ENCODE data around the gene MINK1. TPM values are rescaled to one million over a fixed set of nuclear protein-coding genes. Genes with fewer than 3 reads are reported as not detected.

The MINK1 gene
- total and polyA plus RNA-seq, 10 of the 15 experiments (the other 5 are each of a cell fraction or from before 2014, with no cell fraction given), result 0.08 to 55.6 (median 15.0) TPM

GRCh38 chr17:4895657-4896331, 62.7 kb downstream of the MINK1 start:
- no peak overlapping the region for H3K27ac ChIP-seq (ENCODE audit: control insufficient read depth, insufficient read depth)
- TSS peak; percentile 70 for BruUV-seq (replicated peaks)
- H4K20me1 ChIP-seq (ENCODE audit: control insufficient read depth, insufficient read depth), result no peaks in the 10 kb centered on the region
- H3K79me2 ChIP-seq (ENCODE audit: control insufficient read depth, insufficient read depth, low read length), result no peaks in the 10 kb centered on the region
- RAD21 ChIA-PET (ENCODE audit: unreplicated experiment), result no interaction called here
- no peak overlapping the region for H3K4me2 ChIP-seq (ENCODE audit: control insufficient read depth, insufficient read depth)
- ATAC-seq (no peak), FAIRE-seq (no peak), DNase-seq (ENCODE audit: low read depth, low spot score) (no peak)
- SMC1A ChIA-PET (ENCODE audit: uncharacterized antibody, unreplicated experiment), result no interaction called here
- 92% methylated on average over 27 of the region's 27 CpGs for WGBS (ENCODE audit: insufficient coverage, insufficient replicate concordance, low lambda C conversion rate, missing lambda C conversion rate)
- CTCF ChIA-PET, result no interaction called here
- POLR2A ChIA-PET, result no interaction called here
- peaks cover 3 to 20% of the 10 kb centered on the region in 2 experiments; a peak in 3 of 4 replicates for H3K36me3 ChIP-seq (ENCODE audit: control insufficient read depth in 2 of 2, insufficient read depth in 2 of 2, low read length in 1 of 2)
- no peaks in the 10 kb centered on the region for H3K27me3 ChIP-seq (replicated peaks in 1 of 2; ENCODE audit: control insufficient read depth in 2 of 2, insufficient read depth in 2 of 2, low read length in 1 of 2)
- in situ Hi-C loops (cut with MboI) (no loop called here), intact Hi-C loops (cut with micrococcal nuclease; ENCODE audit: unreplicated experiment) (no loop called here)
- no peak overlapping the region for H3K9ac ChIP-seq (ENCODE audit: control insufficient read depth, insufficient read depth, low read length)
- H2AFZ ChIP-seq (ENCODE audit: control insufficient read depth, low read depth, low read length), result no peak overlapping the region
- H3K4me1 ChIP-seq (ENCODE audit: control insufficient read depth, insufficient read depth, low read length), result peaks cover 10% of the 10 kb centered on the region; the same call in 1 of the 2 replicates
- TF ChIP-seq SPI1 (IDR thresholded peaks at IDR 0.05; ENCODE audit: borderline replicate concordance, insufficient read depth, low read depth, low read length) (no peak), NFIC (IDR thresholded peaks at IDR 0.05; ENCODE audit: low read depth, low read length) (no peak), PAX5 (IDR thresholded peaks at IDR 0.05; ENCODE audit: borderline replicate concordance, low read depth, low read length) (no peak), ZNF274 (IDR thresholded peaks at IDR 0.05; ENCODE audit: insufficient read depth, insufficient read length) (no peak), YY1 (IDR thresholded peaks at IDR 0.05; ENCODE audit: low read depth, low read length) (no peak), KAT2A (conservative IDR thresholded peaks at IDR 0.05; ENCODE audit: control insufficient read depth, low read depth, low read length) (no peak), JUND (IDR thresholded peaks at IDR 0.05; ENCODE audit: low read depth, low read length) (no peak), SRF (IDR thresholded peaks at IDR 0.05; ENCODE audit: low read depth in 2 of 2, low read length in 2 of 2) (no peak), RCOR1 (conservative IDR thresholded peaks at IDR 0.05; ENCODE audit: low read depth, low read length) (no peak), PRDM15 (CRISPR knock-in tag; IDR thresholded peaks at IDR 0.05) (no peak), MTA2 (IDR thresholded peaks at IDR 0.05; ENCODE audit: low read depth) (no peak), E4F1 (IDR thresholded peaks at IDR 0.05; ENCODE audit: borderline replicate concordance, partially characterized antibody) (no peak), ZNF217 (IDR thresholded peaks at IDR 0.05) (no peak), KLF5 (IDR thresholded peaks at IDR 0.05; ENCODE audit: partially characterized antibody) (no peak), NBN (IDR thresholded peaks at IDR 0.05) (no peak), TAF1 (IDR thresholded peaks at IDR 0.05; ENCODE audit: borderline replicate concordance, low read depth, low read length) (no peak), JUNB (IDR thresholded peaks at IDR 0.05) (no peak), CREB1 (IDR thresholded peaks at IDR 0.05; ENCODE audit: low read depth) (no peak)
- no peaks in the 10 kb centered on the region; the same call in 2 of the 3 replicates for H3K9me3 ChIP-seq (replicated peaks; ENCODE audit: control insufficient read depth, insufficient read depth, low read length)
- H3K4me3 ChIP-seq, result no peak overlapping the region
